ENCODE measurements around the gene ZGRF1.

DNA sequence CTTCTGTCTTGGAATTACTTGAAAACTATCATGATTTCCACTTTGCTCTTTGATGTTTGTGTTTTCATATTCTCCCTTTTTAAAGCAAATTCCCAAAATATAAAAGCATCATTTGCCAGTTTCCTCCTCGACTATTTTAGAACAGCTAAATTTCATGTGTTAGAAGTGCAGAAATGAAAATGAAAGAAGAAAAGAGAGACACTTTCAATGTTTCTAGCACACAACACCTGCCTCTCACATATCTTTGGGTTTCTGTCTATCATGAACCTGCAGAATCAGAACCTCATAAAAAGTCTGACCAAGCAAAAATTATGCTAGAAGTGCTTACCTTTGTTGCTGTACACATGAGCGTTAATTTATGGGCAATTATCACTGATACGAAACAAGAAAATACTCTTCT is 118.8 kb downstream of the ZGRF1 start:
- peak; percentile 88 for TF ChIP-seq EZH2 (IDR thresholded peaks at IDR 0.05; ENCODE audit: insufficient read depth, poor library complexity, severe bottlenecking)
- TF ChIP-seq EZH2phosphoT487 (IDR thresholded peaks at IDR 0.05; ENCODE audit: insufficient read depth, low read depth): no peak
